H9 (cell line): ENCODE data around the gene CGB5. TPM values are rescaled to one million over a fixed set of nuclear protein-coding genes. Genes with fewer than 3 reads are reported as not detected.
"Not testable (repeated sequence)": the region's sequence is repeated elsewhere in the genome, so short reads cannot be mapped to it uniquely, and the experiment has no call there.

Experiments used
- DNase-seq: peaks from one replicate; pipeline ENCODE4 v3.0.0-alpha.2; 2017
- H2AFZ ChIP-seq: one replicate; pipeline ENCODE4 v1.6.1; 2013; ENCODE audit warnings: mild to moderate bottlenecking, low read length, control low read depth, moderate library complexity
- H2AK5ac ChIP-seq: 2 replicates; pipeline ENCODE4 v1.6.1; 2013; ENCODE audit warnings: low read length, control low read depth, mixed read lengths; ENCODE audit not compliant: insufficient read length
- H2BK120ac ChIP-seq: one replicate; pipeline ENCODE4 v1.6.1; 2013; ENCODE audit warnings: low read depth, mild to moderate bottlenecking, low read length, control low read depth, inconsistent platforms; ENCODE audit not compliant: poor library complexity, severe bottlenecking
- H2BK12ac ChIP-seq: 2 replicates; pipeline ENCODE4 v1.6.1; 2013; ENCODE audit warnings: low read length, control low read depth, mixed read lengths, low read depth; ENCODE audit not compliant: insufficient read length
- H2BK15ac ChIP-seq: 2 replicates; pipeline ENCODE4 v1.6.1; 2013; ENCODE audit warnings: low read depth, low read length, control low read depth
- H2BK20ac ChIP-seq: one replicate; pipeline ENCODE4 v1.6.1; 2013; ENCODE audit warnings: low read depth, mild to moderate bottlenecking, low read length, control low read depth, inconsistent platforms; ENCODE audit not compliant: poor library complexity, severe bottlenecking
- H2BK5ac ChIP-seq: 2 replicates; pipeline ENCODE4 v1.6.1; 2013; ENCODE audit warnings: low read length, control low read depth, mixed read lengths; ENCODE audit not compliant: insufficient read length
- H3K14ac ChIP-seq: 2 replicates; pipeline ENCODE4 v1.6.1; 2013; ENCODE audit warnings: low read length, control low read depth; ENCODE audit not compliant: insufficient read depth
- H3K18ac ChIP-seq: 2 replicates; pipeline ENCODE4 v1.6.1; 2013; ENCODE audit warnings: low read depth, mild to moderate bottlenecking, mixed read lengths, low read length, control low read depth; ENCODE audit not compliant: insufficient read length
- H3K23ac ChIP-seq: 2 replicates; pipeline ENCODE4 v1.6.1; 2013; ENCODE audit warnings: low read length, control low read depth, mixed read lengths, low read depth; ENCODE audit not compliant: insufficient read length
- H3K23me2 ChIP-seq: 2 replicates; pipeline ENCODE4 v1.6.1; 2013; ENCODE audit warnings: low read depth, mild to moderate bottlenecking, mixed read lengths, low read length, control low read depth; ENCODE audit not compliant: insufficient read length, poor library complexity, severe bottlenecking
- H3K27ac ChIP-seq: 2 replicates; pipeline ENCODE4 v1.5.1; 2013; ENCODE audit warnings: low read length, control low read depth, mixed read lengths, low read depth; ENCODE audit not compliant: insufficient read length
- H3K27me3 ChIP-seq: 2 replicates; pipeline ENCODE4 v1.6.1; 2013; ENCODE audit warnings: low read length, control low read depth, inconsistent platforms; ENCODE audit not compliant: insufficient read depth
- H3K4ac ChIP-seq: 2 replicates; pipeline ENCODE4 v1.6.1; 2013; ENCODE audit warnings: low read depth, mild to moderate bottlenecking, control low read depth, inconsistent platforms, low read length, moderate library complexity
- H3K4me1 ChIP-seq: 2 replicates; pipeline ENCODE4 v1.6.1; 2013; ENCODE audit warnings: low read length, control low read depth, inconsistent platforms; ENCODE audit not compliant: insufficient read depth
- H3K4me2 ChIP-seq: 2 replicates; pipeline ENCODE4 v1.6.1; 2013; ENCODE audit warnings: low read length, control low read depth, mixed read lengths; ENCODE audit not compliant: insufficient read length, insufficient read depth
- H3K56ac ChIP-seq: 2 replicates; pipeline ENCODE4 v1.6.1; 2013; ENCODE audit warnings: low read depth, mild to moderate bottlenecking, mixed read lengths, low read length, control low read depth; ENCODE audit not compliant: insufficient read length
- H3K79me1 ChIP-seq: 2 replicates; pipeline ENCODE4 v1.6.1; 2013; ENCODE audit warnings: low read depth, mild to moderate bottlenecking, moderate library complexity, low read length, control low read depth, inconsistent platforms; ENCODE audit not compliant: insufficient read depth, poor library complexity, severe bottlenecking
- H3K79me2 ChIP-seq: 2 replicates; pipeline ENCODE4 v1.6.1; 2013; ENCODE audit warnings: low read length, control low read depth, inconsistent platforms; ENCODE audit not compliant: insufficient read depth
- H3K9ac ChIP-seq: 2 replicates; pipeline ENCODE4 v1.6.1; 2013; ENCODE audit warnings: low read length, control low read depth, mixed read lengths; ENCODE audit not compliant: insufficient read length; ENCODE audit errors: extremely low read depth
- H3K9me3 ChIP-seq: one replicate; pipeline ENCODE4 v1.6.1; 2013; ENCODE audit warnings: low read depth, low read length, inconsistent platforms; ENCODE audit not compliant: control insufficient read depth
- H3T11ph ChIP-seq: one replicate; pipeline ENCODE4 v1.6.1; 2013; ENCODE audit warnings: mild to moderate bottlenecking, low read length, control low read depth, inconsistent platforms
- H4K20me1 ChIP-seq: one replicate; pipeline ENCODE4 v1.6.1; 2013; ENCODE audit not compliant: control insufficient read depth, insufficient read length, insufficient read depth
- H4K5ac ChIP-seq: 2 replicates; pipeline ENCODE4 v1.6.1; 2013; ENCODE audit warnings: low read depth, mild to moderate bottlenecking, mixed read lengths, low read length, control low read depth; ENCODE audit not compliant: insufficient read length
- H4K8ac ChIP-seq: replicated peaks from 2 replicates; pipeline ENCODE4 v1.6.1; 2013; ENCODE audit warnings: low read length, control low read depth, mixed read lengths, low read depth; ENCODE audit not compliant: insufficient read length
- H4K91ac ChIP-seq: 2 replicates; pipeline ENCODE4 v1.6.1; 2013; ENCODE audit warnings: low read depth, mild to moderate bottlenecking, moderate library complexity, mixed read lengths, low read length, control low read depth; ENCODE audit not compliant: insufficient read length
- H3K27ac Mint-ChIP-seq, 3 experiments: 2 replicates in 2 of 3; 3 replicates in 1 of 3; pipeline ENCODE4 v1.8.0; 2020 to 2021; ENCODE audit warnings: mixed read lengths in 3 of 3, mild to moderate bottlenecking in 1 of 3, moderate library complexity in 1 of 3
- H3K27me3 Mint-ChIP-seq: 2 replicates; pipeline ENCODE4 v1.8.0; 2021; ENCODE audit warnings: low read depth, mild to moderate bottlenecking, moderate library complexity, mixed read lengths
- H3K36me3 Mint-ChIP-seq, 3 experiments: 2 replicates in 2 of 3; 3 replicates in 1 of 3; pipeline ENCODE4 v1.8.0; 2020 to 2021; ENCODE audit warnings: low read depth in 3 of 3, mixed read lengths in 3 of 3; ENCODE audit not compliant: insufficient read depth in 1 of 3
- H3K4me1 Mint-ChIP-seq, 2 experiments: 2 replicates each; pipeline ENCODE4 v1.8.0; 2020; ENCODE audit warnings: mixed read lengths in 2 of 2
- H3K4me3 Mint-ChIP-seq, 2 experiments: 2 replicates in 1 of 2; 3 replicates in 1 of 2; pipeline ENCODE4 v1.8.0; 2020 to 2021; ENCODE audit warnings: mild to moderate bottlenecking in 2 of 2, mixed read lengths in 2 of 2, moderate library complexity in 1 of 2
- H3K9me3 Mint-ChIP-seq, 2 experiments: 2 replicates in 1 of 2; 3 replicates in 1 of 2; pipeline ENCODE4 v1.8.0; 2020; ENCODE audit warnings: mild to moderate bottlenecking in 2 of 2, mixed read lengths in 2 of 2, moderate library complexity in 1 of 2
- WGBS: extraction: QIAGEN DNeasy Blood & Tissue Kit; methylation state at CpG from one replicate; pipeline ENCODE4 v1.1.7; 2013; ENCODE audit warnings: missing lambda C conversion rate, low lambda C conversion rate, mixed read lengths; ENCODE audit not compliant: insufficient read length; ENCODE audit errors: extremely low coverage; 5-methylcytosine and 5-hydroxymethylcytosine counted together
- total RNA-seq: library from RNA; stranded (reverse); gene quantifications from 2 replicates; pipeline ENCODE4 v1.2.1, GENCODE V29; 2021

The CGB5 gene
- total RNA-seq, 1 experiment from 2014 or later = not detected

DNA sequence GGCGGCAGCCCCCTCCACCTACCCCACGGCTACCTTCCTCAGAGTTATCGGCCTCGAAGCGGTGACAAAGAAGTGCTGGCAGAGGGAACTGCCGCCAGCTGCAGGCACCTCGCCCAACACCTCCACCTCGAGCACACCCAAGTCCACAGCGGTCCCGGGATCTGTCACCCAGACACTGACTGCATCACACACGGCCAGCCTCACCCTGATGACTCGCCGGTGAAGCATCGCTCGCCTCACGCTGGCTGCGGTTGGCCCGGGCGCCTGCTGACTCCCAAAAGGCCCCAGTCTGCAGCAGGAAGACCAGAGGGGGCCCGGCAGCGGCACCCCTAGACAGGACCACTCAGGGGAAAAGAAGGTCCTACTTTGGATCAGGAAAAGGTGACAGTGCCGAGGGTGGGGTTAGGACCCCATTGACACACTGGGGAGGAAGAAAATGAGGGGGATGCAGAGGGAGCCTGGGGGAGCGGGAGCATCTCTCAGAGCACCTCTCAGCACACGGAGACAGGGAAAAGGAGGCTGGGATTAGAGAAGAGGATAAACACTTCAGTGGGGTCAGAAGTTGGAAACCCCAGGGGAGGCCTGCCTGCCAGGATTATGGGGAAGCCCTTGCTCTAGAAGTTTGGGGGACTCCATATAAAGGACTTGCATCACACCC, 6.9 kb downstream of the CGB5 start:
- not testable (repeated sequence) for H3K9me3 Mint-ChIP-seq, H2AFZ ChIP-seq, DNase-seq

More for the DNA sequence above, 6.9 kb downstream of the CGB5 start:
- not testable (repeated sequence) for H3K27ac ChIP-seq, H2BK15ac ChIP-seq, H2BK20ac ChIP-seq, H3K79me1 ChIP-seq, H2BK12ac ChIP-seq, H4K8ac ChIP-seq, H3K14ac ChIP-seq, H4K91ac ChIP-seq, H3K23me2 ChIP-seq, H3K4ac ChIP-seq, H3K79me2 ChIP-seq, H3K23ac ChIP-seq, H3K4me1 ChIP-seq, H2AK5ac ChIP-seq, H3T11ph ChIP-seq, H3K4me2 ChIP-seq, H3K4me3 Mint-ChIP-seq, H2BK120ac ChIP-seq, H3K18ac ChIP-seq, H4K5ac ChIP-seq, H3K56ac ChIP-seq, H3K9ac ChIP-seq, H2BK5ac ChIP-seq, H3K9me3 ChIP-seq, H4K20me1 ChIP-seq, H3K36me3 Mint-ChIP-seq, H3K27me3 ChIP-seq, H3K27ac Mint-ChIP-seq
- no CpG with 5 or more reads among the region's 24 CpGs for WGBS
- Mint-ChIP-seq H3K4me1 (peaks cover 0 to 14% of the 10 kb centered on the region in 2 experiments; a peak in 2 of 4 replicates), H3K27me3 (peaks cover 39% of the 10 kb centered on the region)
